Measurements from ENCODE around the gene CLDN1.

Gene CLDN1, protein sequence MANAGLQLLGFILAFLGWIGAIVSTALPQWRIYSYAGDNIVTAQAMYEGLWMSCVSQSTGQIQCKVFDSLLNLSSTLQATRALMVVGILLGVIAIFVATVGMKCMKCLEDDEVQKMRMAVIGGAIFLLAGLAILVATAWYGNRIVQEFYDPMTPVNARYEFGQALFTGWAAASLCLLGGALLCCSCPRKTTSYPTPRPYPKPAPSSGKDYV

GRCh38 chr3:190321789-190322603 lies at the start of gene CLDN1:
CLDN1 (minus strand) TSS chr3:190322446; CDS start chr3:190322206, 240 bp downstream.
- DNase-seq, result no peak

- DNase-seq, result no peak
Observed at GRCh38 chr3:190371152-190371551, 48.9 kb upstream of the CLDN1 start.

GRCh38 chr3:190370369-190370768 lies 48.1 kb upstream of the CLDN1 start:
- DNase-seq, result no peak

DNA sequence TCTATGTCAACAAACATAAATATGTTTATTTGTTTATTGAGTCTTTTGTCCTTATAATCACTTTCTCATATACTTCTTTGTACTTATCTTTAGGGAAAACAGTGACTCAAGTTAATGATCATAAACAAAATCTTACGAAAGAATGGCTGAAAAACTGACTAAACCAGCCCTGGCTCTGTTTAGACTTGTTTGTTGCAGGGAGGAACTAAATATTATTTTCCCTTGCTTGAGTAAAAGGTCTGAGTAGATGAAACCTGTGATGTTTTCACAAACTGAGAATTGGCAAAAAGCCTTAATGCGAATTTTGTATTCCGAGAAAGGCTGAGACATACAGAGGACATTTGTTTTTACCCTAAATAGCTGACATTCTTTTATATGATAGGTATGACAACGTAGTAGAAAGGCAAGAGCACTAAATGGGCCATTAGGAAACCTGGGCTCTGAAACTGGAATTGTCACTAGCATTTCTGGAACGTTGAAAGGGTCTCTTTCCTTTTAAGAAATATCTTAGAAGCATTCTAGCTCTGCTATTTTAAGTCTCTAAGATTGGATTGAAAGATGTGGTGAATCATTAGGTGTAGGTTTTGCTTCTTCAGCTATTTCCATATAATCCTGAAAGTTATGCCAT lies 47.5 kb upstream of the CLDN1 start:
- no peak for DNase-seq

GRCh38 chr3:190368881-190369280 lies 46.6 kb upstream of the CLDN1 start:
- no peak for DNase-seq

DNA sequence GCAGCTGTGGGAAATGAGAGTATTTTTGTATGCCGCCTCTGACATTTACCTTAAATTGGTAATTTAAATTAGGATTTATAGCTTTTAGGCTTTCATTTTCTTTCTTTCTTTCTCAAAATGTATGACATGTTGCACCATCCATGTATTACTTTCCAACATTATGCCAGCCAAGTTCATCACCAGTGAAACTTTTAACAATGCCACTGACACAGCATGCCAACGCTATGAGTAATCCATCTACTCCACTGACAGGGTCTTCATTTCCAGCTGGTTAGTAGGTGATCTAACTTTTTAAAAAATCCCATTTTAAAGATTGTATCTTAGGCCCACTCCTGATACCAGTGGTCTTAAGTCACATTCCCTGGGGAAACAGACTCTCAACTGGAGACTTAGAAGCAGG lies 43.9 kb upstream of the CLDN1 start:
- no peak for DNase-seq

DNA sequence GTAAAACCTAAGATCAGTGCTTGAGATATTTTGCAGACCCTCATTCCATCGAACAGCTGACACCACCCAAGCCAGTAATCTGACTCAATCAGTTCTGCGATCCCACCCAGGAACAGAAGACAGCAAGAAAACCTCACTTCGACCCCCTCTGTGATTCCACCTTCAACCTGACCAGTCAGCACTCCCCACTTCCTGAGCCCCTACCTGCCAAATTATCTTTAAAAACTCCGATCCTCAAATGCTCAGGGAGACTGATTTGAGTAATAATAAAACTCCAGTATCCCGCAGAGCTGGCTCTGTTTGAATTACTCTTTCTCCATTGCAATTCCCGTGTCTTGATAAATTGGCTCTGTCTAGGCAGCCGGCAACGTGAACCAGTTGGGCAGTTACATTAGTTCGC lies 40.0 kb upstream of the CLDN1 start:
- DNase-seq, result no peak

DNA sequence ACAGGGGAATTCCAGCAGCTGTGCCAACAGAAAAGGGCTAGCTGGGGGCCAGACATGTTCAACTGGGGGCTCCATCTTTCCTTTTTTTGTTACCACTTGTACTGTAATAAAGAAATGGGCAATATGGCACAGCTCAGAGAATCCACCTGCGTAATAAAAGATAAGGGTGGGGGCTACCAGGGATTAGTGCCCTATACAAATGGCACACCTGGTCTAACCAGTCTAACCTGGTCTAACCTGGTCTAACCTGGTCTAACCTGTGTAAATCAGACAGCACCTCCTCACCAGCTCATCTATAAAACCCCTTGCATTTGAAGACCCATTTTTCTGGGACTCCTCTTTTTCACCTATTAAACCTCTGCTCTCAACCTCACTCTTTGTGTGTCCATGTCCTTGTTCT lies 39.5 kb upstream of the CLDN1 start:
- DNase-seq, result no peak

DNA sequence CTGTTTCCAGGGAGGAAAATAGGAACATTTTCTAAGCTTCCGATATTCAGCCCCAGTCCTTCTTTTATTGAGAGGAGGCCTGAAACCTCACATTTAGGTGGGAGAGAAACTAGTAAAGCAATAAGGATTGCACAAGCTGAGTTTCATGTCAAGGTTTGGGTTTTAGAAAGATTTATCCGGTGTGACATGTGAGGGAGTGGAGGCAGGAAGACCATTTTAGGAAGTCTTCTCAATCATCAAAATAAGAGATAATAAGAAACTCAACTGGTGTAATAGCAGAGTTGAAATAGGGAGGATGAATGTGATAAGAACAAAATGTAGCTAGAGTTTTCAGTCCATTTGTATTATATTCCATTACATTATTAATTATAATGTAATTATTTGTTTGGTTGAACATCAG lies 38.0 kb upstream of the CLDN1 start:
- DNase-seq, result no peak

- no peak for DNase-seq
Observed at GRCh38 chr3:190359813-190360212, 37.6 kb upstream of the CLDN1 start.

DNA sequence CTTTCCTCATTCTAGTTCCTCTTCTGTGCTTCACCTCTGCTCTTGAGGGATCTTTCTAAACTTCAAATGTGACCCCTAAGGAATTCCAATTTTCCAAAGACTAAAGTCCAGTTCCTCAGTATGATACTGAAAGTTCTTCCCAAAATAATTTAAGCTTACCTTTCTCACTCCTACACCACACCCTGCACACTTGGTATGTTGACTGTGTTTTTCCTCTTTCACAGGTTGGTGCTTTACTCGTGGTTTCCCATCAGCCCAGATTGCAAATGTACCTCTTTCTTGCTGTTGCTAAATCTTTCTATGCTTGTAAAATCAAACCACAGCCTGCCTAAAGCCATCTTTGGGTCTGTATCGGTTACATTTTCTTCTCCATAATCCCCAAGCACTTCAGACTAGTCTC lies 35.2 kb upstream of the CLDN1 start:
- no peak for DNase-seq

GRCh38 chr3:190356246-190356645 lies 34.0 kb upstream of the CLDN1 start:
- DNase-seq, result no peak

DNA sequence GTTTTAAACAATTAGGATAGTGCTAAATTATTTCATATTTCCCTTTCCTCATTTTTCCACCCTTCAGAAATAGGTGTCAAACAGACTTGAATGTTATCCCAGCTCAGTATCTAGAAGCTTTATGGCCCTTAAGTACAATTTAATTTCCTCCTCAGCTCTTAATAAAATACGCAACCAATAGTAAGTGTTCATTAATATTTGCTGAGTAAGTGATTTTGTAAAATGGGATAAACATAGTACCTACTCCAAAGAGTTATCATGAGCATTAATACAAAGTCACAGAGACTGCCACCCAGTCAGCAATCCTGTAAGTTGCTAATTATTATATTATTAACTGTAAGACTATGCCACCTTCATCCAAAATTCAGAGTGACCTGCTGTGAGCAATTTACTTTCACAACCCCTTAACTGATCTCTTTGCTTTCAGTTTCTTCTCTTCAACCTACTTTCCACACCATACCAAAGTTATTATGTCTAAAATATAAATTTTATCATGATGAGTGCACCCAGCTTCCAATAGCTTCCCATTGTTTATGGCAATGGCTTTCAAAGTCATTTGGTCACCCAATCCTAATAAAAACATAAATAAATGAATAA lies 30.7 kb upstream of the CLDN1 start:
- DNase-seq, result no peak

DNA sequence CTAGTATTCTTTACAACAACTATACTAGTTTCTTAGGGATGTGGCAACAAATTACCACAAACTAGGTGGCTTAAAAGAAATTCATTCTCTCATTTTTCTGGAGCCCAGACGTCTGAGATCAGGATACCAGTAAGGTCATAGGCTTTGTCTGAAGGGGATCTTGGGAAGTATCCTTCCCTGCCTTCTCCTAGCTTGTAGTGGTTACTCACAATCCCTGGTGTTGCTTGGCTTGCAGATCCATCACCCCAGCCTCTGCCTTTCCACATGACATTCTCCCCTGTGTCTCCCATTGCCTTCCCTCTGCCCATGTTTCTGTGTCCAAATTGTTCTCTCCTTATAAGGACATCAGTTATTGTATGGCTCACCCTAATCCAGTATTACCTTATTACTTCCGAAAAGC lies 24.3 kb upstream of the CLDN1 start:
- DNase-seq, result no peak

GRCh38 chr3:190345878-190346277 lies 23.6 kb upstream of the CLDN1 start:
- DNase-seq, result no peak

GRCh38 chr3:190345027-190345821 lies 23.0 kb upstream of the CLDN1 start:
- no peak for DNase-seq

- no peak for DNase-seq
Observed at GRCh38 chr3:190340071-190340470, 17.8 kb upstream of the CLDN1 start.

DNA sequence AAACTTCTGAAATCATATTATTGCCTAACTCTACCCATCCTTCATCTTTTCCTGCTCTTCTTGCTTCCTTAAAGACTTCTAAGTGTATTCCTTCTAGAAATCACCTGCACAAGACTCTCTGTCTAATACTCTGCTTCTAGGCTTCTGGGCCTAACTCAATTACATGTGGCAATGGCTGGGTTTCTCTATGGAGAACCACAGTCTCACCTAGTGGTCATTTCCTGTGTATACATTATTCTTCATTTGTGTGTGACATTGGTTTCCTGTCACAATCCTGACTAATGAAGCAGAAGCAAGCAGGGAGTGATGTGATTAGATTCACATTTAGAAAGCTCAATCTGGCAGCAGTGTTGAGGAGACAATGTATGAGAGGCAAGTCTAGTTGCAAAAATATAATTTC lies 16.9 kb upstream of the CLDN1 start:
- no peak for DNase-seq

GRCh38 chr3:190338717-190339116 lies 16.5 kb upstream of the CLDN1 start:
- no peak for DNase-seq

DNA sequence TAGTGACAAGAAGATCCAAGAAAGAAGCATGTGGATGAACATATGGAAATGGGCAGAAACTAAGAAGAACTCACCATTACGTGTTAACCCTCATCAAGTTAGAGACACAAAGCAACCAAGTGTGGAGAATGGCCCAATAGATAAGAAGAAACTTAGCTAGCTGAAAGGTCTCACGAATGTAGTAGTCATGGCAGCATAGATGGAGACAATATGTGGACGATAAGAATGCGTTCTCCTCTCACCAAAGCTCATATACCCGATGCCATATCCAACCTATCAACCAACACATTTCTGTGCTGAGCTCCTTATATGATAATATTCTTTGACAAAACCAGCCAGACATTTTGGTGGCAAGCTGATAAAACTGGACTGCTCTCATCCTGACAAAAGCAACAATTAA lies 15.1 kb upstream of the CLDN1 start:
- no peak for DNase-seq

GRCh38 chr3:190336516-190337189 lies 14.4 kb upstream of the CLDN1 start:
- DNase-seq, result no peak

DNA sequence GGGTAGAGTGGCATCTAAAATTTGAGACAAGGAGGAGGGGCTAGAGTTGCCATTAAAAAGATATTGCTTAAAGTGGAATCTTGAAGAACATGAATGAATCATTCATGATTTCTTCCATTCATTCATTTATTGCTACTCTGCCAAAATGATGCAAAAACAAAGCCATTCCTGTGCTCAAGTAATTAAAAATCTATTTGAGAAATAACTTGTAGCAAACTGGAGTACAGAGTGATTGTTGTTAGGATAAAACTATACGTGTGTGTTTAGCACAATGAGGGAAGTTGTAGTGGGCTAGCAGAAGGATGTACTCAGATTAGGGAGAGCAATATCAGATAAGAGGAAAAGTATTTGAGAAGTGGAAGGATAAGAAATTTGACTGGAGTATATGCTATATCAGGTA lies 11.7 kb upstream of the CLDN1 start:
- DNase-seq, result no peak

Measured in NCI-H1436 treated with DMSO at 0.1 percent for 48 hours (cell line).